WI38 (cell line): ENCODE measurements around the gene ART1.

Experiments
- H3K4me3 ChIP-seq: 2 replicates; pipeline ENCODE4 v1.5.1; 2011; ENCODE audit warnings: low read depth, mild to moderate bottlenecking, control low read depth, low read length
- TF ChIP-seq, protein P1 (sequence below): IDR thresholded peaks from 2 replicates; pipeline ENCODE4 v1.5.1; 2012; ENCODE audit warnings: low read depth, mild to moderate bottlenecking, control low read depth, low read length

The ART1 gene

DNA sequence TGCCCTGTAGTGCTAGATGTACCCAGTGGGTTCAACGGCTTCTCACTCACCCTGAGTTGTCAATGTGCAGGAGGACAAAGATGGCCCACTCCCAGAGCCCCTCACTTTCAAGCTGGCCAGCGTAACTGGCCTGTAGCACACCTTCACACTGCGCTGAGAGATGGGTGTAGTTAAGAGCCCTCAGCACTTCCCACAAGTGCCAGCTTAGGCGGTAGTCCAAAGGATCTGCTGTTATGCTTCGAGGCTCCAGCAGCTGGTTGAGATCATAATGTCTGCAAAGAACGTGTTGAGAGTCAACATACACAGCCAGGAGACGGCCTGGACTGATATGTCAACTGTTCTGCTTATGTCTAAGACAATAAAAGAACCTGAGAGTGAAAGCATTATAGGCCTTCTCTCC lies 41.0 kb downstream of the ART1 start:
- H3K4me3 ChIP-seq, result no peak overlapping the region
- TF ChIP-seq, protein P1, sequence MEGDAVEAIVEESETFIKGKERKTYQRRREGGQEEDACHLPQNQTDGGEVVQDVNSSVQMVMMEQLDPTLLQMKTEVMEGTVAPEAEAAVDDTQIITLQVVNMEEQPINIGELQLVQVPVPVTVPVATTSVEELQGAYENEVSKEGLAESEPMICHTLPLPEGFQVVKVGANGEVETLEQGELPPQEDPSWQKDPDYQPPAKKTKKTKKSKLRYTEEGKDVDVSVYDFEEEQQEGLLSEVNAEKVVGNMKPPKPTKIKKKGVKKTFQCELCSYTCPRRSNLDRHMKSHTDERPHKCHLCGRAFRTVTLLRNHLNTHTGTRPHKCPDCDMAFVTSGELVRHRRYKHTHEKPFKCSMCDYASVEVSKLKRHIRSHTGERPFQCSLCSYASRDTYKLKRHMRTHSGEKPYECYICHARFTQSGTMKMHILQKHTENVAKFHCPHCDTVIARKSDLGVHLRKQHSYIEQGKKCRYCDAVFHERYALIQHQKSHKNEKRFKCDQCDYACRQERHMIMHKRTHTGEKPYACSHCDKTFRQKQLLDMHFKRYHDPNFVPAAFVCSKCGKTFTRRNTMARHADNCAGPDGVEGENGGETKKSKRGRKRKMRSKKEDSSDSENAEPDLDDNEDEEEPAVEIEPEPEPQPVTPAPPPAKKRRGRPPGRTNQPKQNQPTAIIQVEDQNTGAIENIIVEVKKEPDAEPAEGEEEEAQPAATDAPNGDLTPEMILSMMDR, result no peak

DNA sequence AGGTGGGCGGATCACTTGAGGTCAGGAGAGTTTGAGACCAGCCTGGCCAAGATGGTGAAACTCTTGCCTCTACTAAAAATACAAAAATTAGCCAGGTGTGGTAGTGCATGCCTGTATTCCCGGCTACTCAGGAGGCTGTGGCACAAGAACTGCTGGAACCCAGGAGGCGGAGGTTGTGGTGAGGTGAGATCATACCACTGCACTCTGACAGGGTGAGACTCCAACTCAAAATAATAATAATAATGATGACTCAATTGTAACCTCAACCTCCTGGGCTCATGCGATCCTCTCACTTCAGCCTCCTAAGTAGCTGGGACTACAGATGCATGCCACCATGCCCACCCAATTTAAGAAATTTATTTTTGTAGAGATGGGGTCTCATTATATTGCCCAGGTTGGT lies 41.8 kb downstream of the ART1 start:
- H3K4me3 ChIP-seq, result no peak overlapping the region
- TF ChIP-seq, protein P1, result no peak

DNA sequence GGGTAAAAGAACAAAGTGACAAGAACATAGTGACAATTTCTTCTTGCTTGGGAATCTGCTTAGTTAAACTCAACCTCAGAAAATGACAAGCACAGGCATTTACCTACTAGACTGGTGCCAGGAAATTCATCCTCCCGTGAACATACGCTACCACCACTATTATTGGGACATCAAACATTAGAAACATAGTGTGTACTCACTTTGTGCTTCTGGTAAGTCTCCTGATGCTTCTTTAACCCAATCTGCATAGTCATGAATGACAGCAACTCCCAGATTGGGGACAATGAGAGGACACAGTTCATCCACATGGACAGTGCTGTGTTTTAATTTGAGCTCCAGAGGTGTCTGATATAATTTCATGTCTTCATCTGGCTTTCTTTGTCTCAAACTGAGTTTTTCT lies 55.5 kb downstream of the ART1 start:
- TF ChIP-seq, protein P1, result no peak
- no peak overlapping the region for H3K4me3 ChIP-seq

DNA sequence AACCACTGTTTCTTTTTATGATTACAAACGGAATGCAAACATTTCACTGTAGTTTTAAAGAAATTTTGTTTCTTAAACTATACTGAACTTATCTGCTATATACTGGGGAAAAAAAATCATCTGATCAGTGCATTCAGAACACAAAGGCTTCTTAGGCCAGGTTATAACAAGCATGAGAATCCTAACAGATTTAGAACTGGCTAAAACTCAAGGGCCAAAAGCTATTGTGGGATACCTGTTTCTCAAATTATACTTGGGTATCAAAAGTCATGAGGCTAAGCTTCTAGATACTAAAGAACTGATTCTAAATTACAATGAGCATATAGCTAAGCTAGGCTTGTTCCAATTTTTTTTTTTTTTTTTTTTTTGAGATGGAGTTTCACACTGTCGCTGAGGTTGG lies 56.0 kb downstream of the ART1 start:
- H3K4me3 ChIP-seq, result no peak overlapping the region
- TF ChIP-seq, protein P1, result no peak

DNA sequence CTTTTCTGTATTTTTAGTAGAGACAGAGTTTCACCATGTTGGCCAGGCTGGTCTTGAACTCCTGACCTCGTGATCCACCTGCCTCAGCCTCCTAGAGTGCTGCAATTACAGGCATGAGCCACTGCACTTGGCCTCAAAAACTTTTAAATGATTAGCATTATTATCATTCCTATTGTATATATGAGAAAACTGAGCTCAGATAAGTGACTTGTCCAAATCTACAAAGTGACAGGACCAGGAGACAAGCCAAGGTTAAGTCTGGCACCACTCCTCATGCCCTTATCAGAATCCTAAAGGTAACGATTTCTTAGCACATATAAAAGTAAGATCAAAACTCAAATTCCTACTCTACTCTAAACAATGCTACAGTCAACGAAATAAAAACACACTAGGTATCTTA lies 58.5 kb downstream of the ART1 start:
- TF ChIP-seq, protein P1, result no peak

DNA sequence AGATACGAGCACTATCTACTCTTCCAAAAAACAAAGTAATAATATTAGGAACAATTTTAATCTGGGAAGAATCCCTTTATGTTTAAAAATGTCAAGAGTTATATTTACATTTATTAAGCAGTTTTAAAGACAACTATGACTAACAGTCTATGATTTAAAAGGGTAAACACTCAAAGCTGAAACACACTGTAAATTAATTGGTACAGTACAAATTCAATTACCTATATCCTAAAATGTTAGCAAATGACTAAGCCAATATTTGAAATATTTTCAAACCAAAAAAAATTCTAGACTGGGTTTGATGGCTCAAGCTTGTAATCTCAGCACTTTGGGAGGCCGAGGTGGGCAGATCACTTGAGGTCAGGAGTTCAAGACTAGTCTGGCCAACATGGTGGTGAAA lies 62.2 kb downstream of the ART1 start:
- TF ChIP-seq, protein P1, result no peak
- H3K4me3 ChIP-seq, result no peak overlapping the region

More for the DNA sequence above, 58.5 kb downstream of the ART1 start:
- no peak overlapping the region for H3K4me3 ChIP-seq

DNA sequence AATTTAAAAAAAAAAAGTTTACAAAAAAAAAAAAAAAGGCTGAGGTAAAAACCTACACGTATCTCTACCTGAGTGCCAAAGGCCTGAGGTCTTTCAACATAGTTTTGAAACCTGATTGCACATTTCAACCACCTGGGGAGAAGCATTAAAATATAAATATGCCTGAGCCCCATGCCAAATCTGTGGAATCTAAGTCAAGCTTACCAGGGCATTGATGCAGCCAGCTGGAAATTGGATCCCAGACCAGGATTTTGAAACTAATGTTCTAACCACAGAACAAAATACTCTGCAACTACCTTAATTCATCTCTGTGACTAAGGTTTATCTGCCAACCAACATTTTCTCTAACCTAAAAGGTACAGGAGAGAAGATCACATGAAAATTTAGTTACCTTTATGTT lies 65.0 kb downstream of the ART1 start:
- no peak overlapping the region for H3K4me3 ChIP-seq
- TF ChIP-seq, protein P1, result no peak
